Activated CD8-positive, alpha-beta T cell treated with anti-CD3 and anti-CD28 coated beads for 36 hours (primary cell): ENCODE data around the gene GNAT3. TPM values are rescaled to one million over a fixed set of nuclear protein-coding genes. Genes with fewer than 3 reads are reported as not detected.

Source experiments
- ATAC-seq: fragments of 200-7000 bp; cut with Tn5 transposase; one replicate; pipeline ENCODE4 v1.10.0; 2021; ENCODE audit warnings: mild to moderate bottlenecking, moderate library complexity
- CTCF ChIA-PET: fragments of 350-600 bp; sonication (Branson Sonifier 250); formaldehyde crosslinking; loops from one replicate; lab custom pipeline; 2021; ENCODE audit warnings: antibody characterized with exemption; lab: Charles Lee
- POLR2A ChIA-PET: fragments of 350-600 bp; sonication (Branson Sonifier 250); formaldehyde crosslinking; loops from one replicate; lab custom pipeline; 2021; ENCODE audit warnings: antibody characterized with exemption; lab: Charles Lee
- DNase-seq: peaks from one replicate; pipeline ENCODE4 v3.0.0-alpha.2; 2020
- H3K27ac Mint-ChIP-seq: one replicate; pipeline ENCODE4 v1.8.0; 2021; ENCODE audit warnings: mild to moderate bottlenecking, mixed read lengths
- H3K27me3 Mint-ChIP-seq: one replicate; pipeline ENCODE4 v1.8.0; 2021; ENCODE audit warnings: mixed read lengths
- H3K36me3 Mint-ChIP-seq: one replicate; pipeline ENCODE4 v1.8.0; 2021; ENCODE audit warnings: low read depth, mixed read lengths
- H3K4me1 Mint-ChIP-seq: one replicate; pipeline ENCODE4 v1.8.0; 2021; ENCODE audit warnings: low read depth, mixed read lengths
- H3K4me3 Mint-ChIP-seq: one replicate; pipeline ENCODE4 v1.8.0; 2021; ENCODE audit warnings: mild to moderate bottlenecking, moderate library complexity, mixed read lengths
- H3K9me3 Mint-ChIP-seq: one replicate; pipeline ENCODE4 v1.8.0; 2021; ENCODE audit warnings: mixed read lengths
- intact Hi-C: fragments of 100-400 bp; cut with micrococcal nuclease; formaldehyde crosslinking; loops from one replicate; pipeline ENCODE4 v1.10.0; 2022
- total RNA-seq, 2 experiments: library from RNA; stranded (reverse); gene quantifications; one replicate each; pipeline ENCODE4 v1.2.3, GENCODE V29; 2021
- TF ChIP-seq, protein P1 (sequence below): fragments of 200-600 bp; IDR thresholded peaks from one replicate; pipeline ENCODE4 v1.8.0; 2022; ENCODE audit warnings: antibody characterized with exemption, mild to moderate bottlenecking

The GNAT3 gene
- total RNA-seq, 2 experiments from 2014 or later = not detected

DNA sequence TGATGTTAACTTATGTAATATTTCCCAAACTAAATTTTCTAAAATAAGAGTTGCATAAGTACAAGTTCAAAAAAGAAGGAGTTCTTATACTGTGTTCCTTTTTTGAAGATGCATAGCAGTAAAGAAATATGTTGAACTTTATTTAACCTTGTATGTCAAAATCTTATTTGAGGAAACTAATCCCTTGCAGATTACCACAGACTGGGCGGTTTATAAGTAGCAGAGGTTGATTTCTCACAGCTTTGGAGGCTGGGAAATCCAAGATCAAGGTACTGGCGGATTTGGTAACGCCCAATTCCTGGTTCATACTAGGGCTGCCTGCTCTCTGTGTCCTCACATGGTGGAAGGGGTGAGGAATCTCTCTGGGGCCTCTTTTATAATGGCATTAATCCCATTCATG lies 68.5 kb downstream of the GNAT3 start:
- DNase-seq (no peak), ATAC-seq (no peak)
- intact Hi-C loops = no loop called here
- no peaks in the 10 kb centered on the region for H3K27me3 Mint-ChIP-seq
- H3K4me3 Mint-ChIP-seq = no peak overlapping the region
- H3K9me3 Mint-ChIP-seq = no peaks in the 10 kb centered on the region
- H3K4me1 Mint-ChIP-seq = no peaks in the 10 kb centered on the region
- ChIA-PET CTCF (no interaction called here), POLR2A (no interaction called here)
- no peaks in the 10 kb centered on the region for H3K36me3 Mint-ChIP-seq
- TF ChIP-seq, protein P1, sequence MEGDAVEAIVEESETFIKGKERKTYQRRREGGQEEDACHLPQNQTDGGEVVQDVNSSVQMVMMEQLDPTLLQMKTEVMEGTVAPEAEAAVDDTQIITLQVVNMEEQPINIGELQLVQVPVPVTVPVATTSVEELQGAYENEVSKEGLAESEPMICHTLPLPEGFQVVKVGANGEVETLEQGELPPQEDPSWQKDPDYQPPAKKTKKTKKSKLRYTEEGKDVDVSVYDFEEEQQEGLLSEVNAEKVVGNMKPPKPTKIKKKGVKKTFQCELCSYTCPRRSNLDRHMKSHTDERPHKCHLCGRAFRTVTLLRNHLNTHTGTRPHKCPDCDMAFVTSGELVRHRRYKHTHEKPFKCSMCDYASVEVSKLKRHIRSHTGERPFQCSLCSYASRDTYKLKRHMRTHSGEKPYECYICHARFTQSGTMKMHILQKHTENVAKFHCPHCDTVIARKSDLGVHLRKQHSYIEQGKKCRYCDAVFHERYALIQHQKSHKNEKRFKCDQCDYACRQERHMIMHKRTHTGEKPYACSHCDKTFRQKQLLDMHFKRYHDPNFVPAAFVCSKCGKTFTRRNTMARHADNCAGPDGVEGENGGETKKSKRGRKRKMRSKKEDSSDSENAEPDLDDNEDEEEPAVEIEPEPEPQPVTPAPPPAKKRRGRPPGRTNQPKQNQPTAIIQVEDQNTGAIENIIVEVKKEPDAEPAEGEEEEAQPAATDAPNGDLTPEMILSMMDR = no peak
- no peak overlapping the region for H3K27ac Mint-ChIP-seq

DNA sequence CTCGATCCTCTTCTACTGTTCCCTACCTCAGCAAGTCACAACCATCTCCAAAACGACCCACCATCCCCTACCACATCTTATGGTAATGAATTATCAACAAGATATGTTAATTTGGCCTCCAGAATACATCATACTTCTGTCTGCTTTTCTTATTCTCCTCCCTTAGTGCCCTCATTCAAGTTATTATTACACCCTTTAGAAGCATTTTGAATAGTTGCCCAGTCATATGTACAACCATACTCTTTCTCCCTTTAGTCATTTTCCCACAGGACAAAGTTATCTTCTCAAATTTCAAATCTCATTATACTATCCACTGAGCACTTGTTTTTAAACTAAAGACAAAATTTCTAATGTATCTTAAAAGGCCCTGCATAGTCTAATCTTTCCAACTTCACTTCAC lies 71.0 kb downstream of the GNAT3 start:
- CTCF ChIA-PET = no interaction called here
- Mint-ChIP-seq H3K4me3 (no peak overlapping the region), H3K4me1 (no peaks in the 10 kb centered on the region), H3K9me3 (no peaks in the 10 kb centered on the region), H3K27ac (no peak overlapping the region), H3K36me3 (no peaks in the 10 kb centered on the region), H3K27me3 (no peaks in the 10 kb centered on the region)
- POLR2A ChIA-PET = no interaction called here
- TF ChIP-seq, protein P1 = no peak
- no peak for ATAC-seq
- intact Hi-C loops = no loop called here
- no peak for DNase-seq

DNA sequence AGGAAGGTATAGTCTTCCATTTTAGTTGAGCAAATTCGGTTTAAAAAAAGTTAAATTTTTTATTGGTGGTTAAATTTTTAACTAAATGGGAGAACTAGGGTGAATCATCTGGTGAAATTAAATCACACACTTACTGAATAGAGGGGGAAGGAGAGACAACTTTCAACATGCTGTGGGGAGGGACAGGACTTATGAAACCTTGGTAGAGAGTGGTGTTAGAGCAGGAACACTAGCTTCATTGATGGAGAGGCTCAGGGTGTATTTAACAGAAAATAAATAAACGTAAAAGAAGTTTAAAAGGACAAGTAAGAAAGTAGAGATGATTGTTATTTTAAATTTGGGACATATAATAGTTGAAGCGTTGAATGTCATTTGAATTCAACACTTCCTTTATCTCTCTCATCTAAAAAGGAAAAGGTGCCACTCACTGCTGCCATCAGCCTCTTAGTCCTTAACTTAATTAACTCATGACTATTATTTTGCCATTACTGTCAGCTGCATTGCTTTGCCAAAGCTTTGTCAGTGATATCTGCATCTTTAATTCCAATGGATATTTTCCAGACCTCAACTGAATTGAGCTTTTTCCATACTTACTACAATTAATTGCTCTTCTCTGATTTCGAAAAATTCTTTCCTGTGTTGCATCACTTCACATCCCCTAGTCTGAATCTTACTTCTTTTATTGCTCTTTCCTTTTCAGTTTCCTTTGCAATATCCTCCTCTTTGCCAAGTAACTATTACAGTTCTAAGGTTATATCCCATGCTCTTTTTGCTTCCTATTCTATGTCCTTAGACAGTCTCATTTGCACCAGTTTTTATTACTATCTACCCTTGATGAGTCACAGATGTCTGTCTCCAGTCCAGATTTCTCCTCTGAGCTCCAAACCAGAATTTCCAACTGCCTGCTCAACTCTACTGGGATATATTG lies 71.7 kb downstream of the GNAT3 start:
- POLR2A ChIA-PET = no interaction called here
- Mint-ChIP-seq H3K4me3 (no peak overlapping the region), H3K27ac (no peak overlapping the region), H3K9me3 (no peaks in the 10 kb centered on the region), H3K4me1 (no peaks in the 10 kb centered on the region), H3K36me3 (no peaks in the 10 kb centered on the region), H3K27me3 (no peaks in the 10 kb centered on the region)
- TF ChIP-seq, protein P1 = no peak
- CTCF ChIA-PET = no interaction called here
- intact Hi-C loops = no loop called here
- ATAC-seq (no peak), DNase-seq (no peak)

DNA sequence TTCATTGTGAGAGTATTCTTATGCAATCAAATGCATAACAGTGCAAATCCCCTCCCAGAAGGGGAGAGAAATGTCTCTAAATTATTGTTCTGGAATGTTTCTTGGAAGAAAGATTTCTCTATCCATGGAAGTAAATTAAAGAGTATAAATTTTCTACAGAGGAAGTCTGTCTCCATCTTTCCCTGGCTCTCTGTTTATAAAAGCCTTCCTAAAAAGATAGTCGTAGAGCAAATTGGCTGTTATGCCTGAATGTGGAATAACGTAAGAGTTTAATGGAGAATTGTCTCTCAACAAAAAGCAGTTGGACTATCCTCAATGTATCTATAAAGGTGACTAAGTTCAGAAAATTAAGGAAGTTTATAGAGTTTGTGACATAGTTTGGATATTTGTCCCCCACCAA lies 76.3 kb downstream of the GNAT3 start:
- no peaks in the 10 kb centered on the region for H3K4me1 Mint-ChIP-seq
- CTCF ChIA-PET = interaction anchor here (0.6 kb wide), 1 partner anchor 587 kb away, joined by 4 read pairs; no protein-coding TSS in a partner anchor
- intact Hi-C loops = no loop called here
- ATAC-seq (no peak), DNase-seq (no peak)
- no peaks in the 10 kb centered on the region for H3K9me3 Mint-ChIP-seq
- POLR2A ChIA-PET = no interaction called here
- no peaks in the 10 kb centered on the region for H3K36me3 Mint-ChIP-seq
- H3K27me3 Mint-ChIP-seq = no peaks in the 10 kb centered on the region
- H3K4me3 Mint-ChIP-seq = no peak overlapping the region
- TF ChIP-seq, protein P1 = no peak
- no peak overlapping the region for H3K27ac Mint-ChIP-seq

DNA sequence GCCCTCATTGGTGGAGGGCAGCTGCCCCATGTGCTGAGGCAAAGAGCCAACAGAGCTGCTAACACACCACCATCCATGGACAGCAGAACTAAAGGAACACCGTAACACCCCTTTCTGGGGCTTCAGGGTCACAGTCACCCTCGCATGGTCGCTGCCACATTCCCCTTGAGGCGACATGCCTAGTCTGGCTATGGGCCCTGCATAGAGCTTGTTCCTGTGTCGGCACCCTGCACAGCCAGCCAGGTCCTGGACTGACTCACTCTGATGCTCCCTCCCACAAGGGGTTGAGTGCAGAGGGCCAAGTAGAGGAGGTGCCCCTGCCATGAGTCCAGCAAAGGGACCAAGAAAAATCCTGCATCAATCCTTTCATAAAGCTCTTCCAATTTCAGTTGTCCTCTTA lies 77.8 kb downstream of the GNAT3 start:
- H3K4me1 Mint-ChIP-seq = no peaks in the 10 kb centered on the region
- ChIA-PET POLR2A (no interaction called here), CTCF (interaction anchor here (0.8 kb wide), 1 partner anchor 336 kb away, joined by 3 read pairs; no protein-coding TSS in a partner anchor)
- TF ChIP-seq, protein P1 = no peak
- intact Hi-C loops = no loop called here
- ATAC-seq (no peak), DNase-seq (no peak)
- no peaks in the 10 kb centered on the region for H3K9me3 Mint-ChIP-seq
- H3K36me3 Mint-ChIP-seq = no peaks in the 10 kb centered on the region
- no peaks in the 10 kb centered on the region for H3K27me3 Mint-ChIP-seq
- no peak overlapping the region for H3K4me3 Mint-ChIP-seq
- no peak overlapping the region for H3K27ac Mint-ChIP-seq
